Duodenal mucosa (tissue), 2 donors: Measurements from ENCODE around the gene CADPS2.

Experiments used
- H3K27ac ChIP-seq: one replicate; pipeline ENCODE4 v1.7.0; 2013; ENCODE audit warnings: low read depth, low read length
- H3K27me3 ChIP-seq, 2 donors: one replicate each; pipeline ENCODE4 v1.7.0; 2013; ENCODE audit warnings: low read length in 2 of 2, control low read depth in 1 of 2; ENCODE audit not compliant: insufficient read depth in 2 of 2, control insufficient read depth in 1 of 2
- H3K36me3 ChIP-seq, 2 donors: one replicate each; pipeline ENCODE4 v1.7.0; 2013; ENCODE audit warnings: low read length in 2 of 2, control low read depth in 1 of 2; ENCODE audit not compliant: insufficient read depth in 2 of 2, control insufficient read depth in 1 of 2
- H3K4me1 ChIP-seq, 2 donors: one replicate each; pipeline ENCODE4 v1.7.0; 2013; ENCODE audit warnings: low read length in 2 of 2, control low read depth in 1 of 2; ENCODE audit not compliant: insufficient read depth in 2 of 2, control insufficient read depth in 1 of 2
- H3K4me3 ChIP-seq, 2 donors: one replicate each; pipeline ENCODE4 v1.7.0; 2013; ENCODE audit warnings: low read length in 2 of 2, low read depth in 1 of 2
- H3K9ac ChIP-seq, 2 donors: one replicate each; pipeline ENCODE4 v1.7.0; 2013; ENCODE audit warnings: low read length in 2 of 2, low read depth in 1 of 2
- H3K9me3 ChIP-seq, 2 donors: one replicate each; pipeline ENCODE4 v1.7.0; 2013; ENCODE audit warnings: low read length in 2 of 2, control low read depth in 1 of 2; ENCODE audit not compliant: control insufficient read depth in 1 of 2

Gene CADPS2

GRCh38 chr7:122460936-122461335 lies 425.3 kb downstream of the CADPS2 start:
- no peaks in the 10 kb centered on the region for H3K4me1 ChIP-seq
- no peaks in the 10 kb centered on the region for H3K27me3 ChIP-seq
- H3K4me3 ChIP-seq, result no peak overlapping the region
- H3K9ac ChIP-seq, result no peak overlapping the region
- no peak overlapping the region for H3K27ac ChIP-seq
- H3K9me3 ChIP-seq, result no peaks in the 10 kb centered on the region
- H3K36me3 ChIP-seq, result no peaks in the 10 kb centered on the region

- Histone ChIP-seq H3K9me3 (no peaks in the 10 kb centered on the region), H3K9ac (no peak overlapping the region), H3K27ac (no peak overlapping the region), H3K4me1 (no peaks in the 10 kb centered on the region), H3K27me3 (no peaks in the 10 kb centered on the region), H3K36me3 (no peaks in the 10 kb centered on the region), H3K4me3 (no peak overlapping the region)
Measured at GRCh38 chr7:122457969-122458368, 428.3 kb downstream of the CADPS2 start.

- no peaks in the 10 kb centered on the region for H3K27me3 ChIP-seq
- no peaks in the 10 kb centered on the region for H3K9me3 ChIP-seq
- H3K36me3 ChIP-seq, result no peaks in the 10 kb centered on the region
- no peak overlapping the region for H3K27ac ChIP-seq
- H3K4me1 ChIP-seq, result no peaks in the 10 kb centered on the region
- no peak overlapping the region for H3K9ac ChIP-seq
- no peak overlapping the region for H3K4me3 ChIP-seq
Measured at GRCh38 chr7:122457325-122457724, 428.9 kb downstream of the CADPS2 start.

GRCh38 chr7:122454776-122455507 lies 431.3 kb downstream of the CADPS2 start:
- no peak overlapping the region for H3K27ac ChIP-seq

GRCh38 chr7:122453432-122453831 lies 432.8 kb downstream of the CADPS2 start:
- no peaks in the 10 kb centered on the region for H3K27me3 ChIP-seq
- no peak overlapping the region for H3K27ac ChIP-seq
- H3K36me3 ChIP-seq, result no peaks in the 10 kb centered on the region
- H3K9me3 ChIP-seq, result no peaks in the 10 kb centered on the region
- H3K4me3 ChIP-seq, result no peak overlapping the region
- no peaks in the 10 kb centered on the region for H3K4me1 ChIP-seq
- no peak overlapping the region for H3K9ac ChIP-seq

More at GRCh38 chr7:122454776-122455507, 431.3 kb downstream of the CADPS2 start:
- no peaks in the 10 kb centered on the region for H3K4me1 ChIP-seq
- no peak overlapping the region for H3K4me3 ChIP-seq
- H3K27me3 ChIP-seq, result no peaks in the 10 kb centered on the region
- H3K9ac ChIP-seq, result no peak overlapping the region
- H3K9me3 ChIP-seq, result no peaks in the 10 kb centered on the region
- H3K36me3 ChIP-seq, result no peaks in the 10 kb centered on the region

GRCh38 chr7:122448893-122449589 lies 437.2 kb downstream of the CADPS2 start:
- Histone ChIP-seq H3K27me3 (no peaks in the 10 kb centered on the region), H3K9me3 (no peaks in the 10 kb centered on the region), H3K9ac (no peak overlapping the region), H3K4me1 (no peaks in the 10 kb centered on the region), H3K4me3 (no peak overlapping the region), H3K27ac (no peak overlapping the region), H3K36me3 (no peaks in the 10 kb centered on the region)

GRCh38 chr7:122442929-122443328 lies 443.3 kb downstream of the CADPS2 start:
- Histone ChIP-seq H3K27ac (no peak overlapping the region), H3K4me3 (no peak overlapping the region), H3K9me3 (no peaks in the 10 kb centered on the region), H3K36me3 (no peaks in the 10 kb centered on the region), H3K4me1 (no peaks in the 10 kb centered on the region), H3K9ac (no peak overlapping the region), H3K27me3 (no peaks in the 10 kb centered on the region)

GRCh38 chr7:122438492-122438891 lies 447.8 kb downstream of the CADPS2 start:
- no peaks in the 10 kb centered on the region for H3K4me1 ChIP-seq
- H3K27ac ChIP-seq, result no peak overlapping the region
- H3K9me3 ChIP-seq, result no peaks in the 10 kb centered on the region
- no peak overlapping the region for H3K4me3 ChIP-seq
- no peaks in the 10 kb centered on the region for H3K36me3 ChIP-seq
- H3K9ac ChIP-seq, result no peak overlapping the region
- no peaks in the 10 kb centered on the region for H3K27me3 ChIP-seq

GRCh38 chr7:122438006-122438405 lies 448.3 kb downstream of the CADPS2 start:
- Histone ChIP-seq H3K27ac (no peak overlapping the region), H3K4me1 (no peaks in the 10 kb centered on the region), H3K36me3 (no peaks in the 10 kb centered on the region), H3K27me3 (no peaks in the 10 kb centered on the region), H3K9ac (no peak overlapping the region), H3K9me3 (no peaks in the 10 kb centered on the region), H3K4me3 (no peak overlapping the region)

GRCh38 chr7:122433765-122434164 lies 452.5 kb downstream of the CADPS2 start:
- Histone ChIP-seq H3K27ac (no peak overlapping the region), H3K9ac (no peak overlapping the region), H3K9me3 (no peaks in the 10 kb centered on the region), H3K4me3 (no peak overlapping the region), H3K36me3 (no peaks in the 10 kb centered on the region), H3K27me3 (no peaks in the 10 kb centered on the region), H3K4me1 (no peaks in the 10 kb centered on the region)
